HG02610 (cell line): ENCODE data around the gene TTC19.
A peak's percentile ranks its signal among the peaks of the same experiment; 100 is the strongest.
"Not testable (repeated sequence)": the region's sequence is repeated elsewhere in the genome, so short reads cannot be mapped to it uniquely, and the experiment has no call there.

Experiments used
- ATAC-seq: cut with Tn5 transposase; IDR thresholded peaks from one replicate; pipeline ENCODE4 v1.9.1; 2021; ENCODE audit warnings: mild to moderate bottlenecking, moderate library complexity; ENCODE audit not compliant: unreplicated experiment

Gene TTC19

GRCh38 chr17:16027708-16028584, 28.3 kb downstream of the TTC19 start:
- peak; percentile 98 for ATAC-seq

GRCh38 chr17:16033729-16034349, 34.2 kb downstream of the TTC19 start:
- no peak for ATAC-seq

GRCh38 chr17:16036261-16036660, 36.6 kb downstream of the TTC19 start:
- ATAC-seq: no peak

GRCh38 chr17:16037636-16038035, 38.0 kb downstream of the TTC19 start:
- ATAC-seq: no peak

- no peak for ATAC-seq
These were observed 41.2 kb downstream of the TTC19 start for GRCh38 chr17:16040710-16041251.

- ATAC-seq: no peak
These were observed 44.9 kb downstream of the TTC19 start for GRCh38 chr17:16044487-16044886.

- no peak for ATAC-seq
These were observed 47.3 kb downstream of the TTC19 start for GRCh38 chr17:16046966-16047365.

GRCh38 chr17:16048811-16049449, 49.3 kb downstream of the TTC19 start:
- ATAC-seq: no peak

GRCh38 chr17:16050844-16051243, 51.2 kb downstream of the TTC19 start:
- no peak for ATAC-seq

- ATAC-seq: no peak
These were observed 52.9 kb downstream of the TTC19 start for GRCh38 chr17:16052486-16052885.

- ATAC-seq: not testable (repeated sequence)
These were observed 55.5 kb downstream of the TTC19 start for GRCh38 chr17:16055139-16055538.

- ATAC-seq: no peak
These were observed 62.0 kb downstream of the TTC19 start for GRCh38 chr17:16061631-16062030.

- no peak for ATAC-seq
These were observed 66.5 kb downstream of the TTC19 start for GRCh38 chr17:16066125-16066524.

GRCh38 chr17:16068323-16068722, 68.7 kb downstream of the TTC19 start:
- no peak for ATAC-seq

GRCh38 chr17:16072031-16072430, 72.4 kb downstream of the TTC19 start:
- no peak for ATAC-seq

GRCh38 chr17:16073845-16074244, 74.2 kb downstream of the TTC19 start:
- no peak for ATAC-seq

- ATAC-seq: no peak
These were observed 74.8 kb downstream of the TTC19 start for GRCh38 chr17:16074423-16074822.

- ATAC-seq: no peak
These were observed 76.3 kb downstream of the TTC19 start for GRCh38 chr17:16075949-16076348.
